Left renal pelvis (tissue), 4 donors: Measurements from ENCODE around the gene LRRC61. TPM values are rescaled to one million over a fixed set of nuclear protein-coding genes. Genes with fewer than 3 reads are reported as not detected.
"Not testable (repeated sequence)": the region's sequence is repeated elsewhere in the genome, so short reads cannot be mapped to it uniquely, and the experiment has no call there.

Experiments used
- DNase-seq, 4 donors: peaks; one replicate each; pipeline ENCODE4 v3.0.0-alpha.2; 2013; ENCODE audit warnings: low read depth in 4 of 4, low spot score in 3 of 4
- polyA plus RNA-seq, 4 donors: library from polyadenylated mRNA; unstranded; fragments of 120-200 nt; gene quantifications; one replicate each; pipeline ENCODE4 v1.2.1, GENCODE V29; 2013; ENCODE audit not compliant: insufficient read length in 4 of 4

LRRC61 gene
- 10 to 100 TPM; 13.0 to 30.0 (median 22.4) TPM for polyA plus RNA-seq

GRCh38 chr7:150322833-150323681 is at the start of gene LRRC61, which contains the start of gene ACTR3C:
TSS of gene LRRC61 (plus strand) at chr7:150323355. CDS start at chr7:150336862, 13,507 bp downstream.
TSS of gene ACTR3C (minus strand) at chr7:150323545. CDS start at chr7:150295296, 28,249 bp downstream.
- peak in 1 of 4 donors; percentile 74 for DNase-seq

- not testable (repeated sequence) for DNase-seq
Observed at GRCh38 chr7:150276132-150276695, 46.9 kb upstream of the LRRC61 start.

GRCh38 chr7:150278383-150278782 is 44.8 kb upstream of the LRRC61 start:
- DNase-seq = not testable (repeated sequence)

GRCh38 chr7:150281681-150282403 is 41.3 kb upstream of the LRRC61 start:
- DNase-seq = not testable (repeated sequence)

- not testable (repeated sequence) for DNase-seq
Observed at GRCh38 chr7:150283111-150283510, 40.0 kb upstream of the LRRC61 start.

GRCh38 chr7:150283608-150284007 is 39.5 kb upstream of the LRRC61 start:
- DNase-seq = not testable (repeated sequence)

- DNase-seq = not testable (repeated sequence)
Observed at GRCh38 chr7:150285849-150286754, 37.1 kb upstream of the LRRC61 start.

GRCh38 chr7:150287815-150288214 is 35.3 kb upstream of the LRRC61 start:
- DNase-seq = not testable (repeated sequence)

GRCh38 chr7:150288816-150289215 is 34.3 kb upstream of the LRRC61 start:
- DNase-seq = not testable (repeated sequence)

GRCh38 chr7:150290317-150290716 is 32.8 kb upstream of the LRRC61 start:
- not testable (repeated sequence) for DNase-seq

- not testable (repeated sequence) for DNase-seq
Observed at GRCh38 chr7:150295027-150295426, 28.1 kb upstream of the LRRC61 start.

GRCh38 chr7:150295614-150296013 is 27.5 kb upstream of the LRRC61 start:
- DNase-seq = not testable (repeated sequence)

- DNase-seq = not testable (repeated sequence)
Observed at GRCh38 chr7:150296802-150297201, 26.4 kb upstream of the LRRC61 start.

- not testable (repeated sequence) for DNase-seq
Observed at GRCh38 chr7:150297978-150298377, 25.2 kb upstream of the LRRC61 start.

- not testable (repeated sequence) for DNase-seq
Observed at GRCh38 chr7:150302908-150303310, 20.2 kb upstream of the LRRC61 start.

GRCh38 chr7:150304499-150305258 is 18.5 kb upstream of the LRRC61 start:
- DNase-seq = not testable (repeated sequence)

GRCh38 chr7:150305259-150305902 is 17.8 kb upstream of the LRRC61 start:
- not testable (repeated sequence) for DNase-seq

- not testable (repeated sequence) for DNase-seq
Observed at GRCh38 chr7:150305903-150306284, 17.3 kb upstream of the LRRC61 start.

GRCh38 chr7:150306377-150306776 is 16.8 kb upstream of the LRRC61 start:
- not testable (repeated sequence) for DNase-seq
